ENCODE measurements around the gene PCDHGA4.

The PCDHGA4 gene

GRCh38 chr5:141359790-141360426, 5.1 kb downstream of the PCDHGA4 start, which contains the start of gene PCDHGB2:
TSS of gene PCDHGB2 (plus strand) at chr5:141359994. CDS start at chr5:141360136, 142 bp downstream.
- DNase-seq (peak; percentile 37), ATAC-seq (ENCODE audit: insufficient read depth, low read depth) (peak; percentile 74)
- TF ChIP-seq EZH2 (IDR thresholded peaks at IDR 0.05; ENCODE audit: borderline replicate concordance, low read depth, low read length, severe bottlenecking) (no peak), CTCF (IDR thresholded peaks at IDR 0.05; ENCODE audit: borderline replicate concordance, extremely low read depth, low read length, poor library complexity, severe bottlenecking) (peak; percentile 63)
- Histone ChIP-seq H3K27me3 (ENCODE audit: insufficient read depth, low read length, poor library complexity) (no peaks in the 10 kb centered on the region), H3K27ac (ENCODE audit: low read length) (no peak within 1 kb of the TSS), H3K36me3 (ENCODE audit: insufficient read depth, low read length) (no peaks in the 10 kb centered on the region), H4K20me1 (ENCODE audit: insufficient read depth, low read length) (no peaks in the 10 kb centered on the region), H3K4me2 (ENCODE audit: insufficient read depth, low read length) (peak within 1 kb of the TSS; percentile 33; the same call in 1 of the 2 replicates), H3K9ac (ENCODE audit: low read depth, low read length) (no peak within 1 kb of the TSS), H3K4me3 (ENCODE audit: low read depth in 1 of 2, low read length in 2 of 2) (peak within 1 kb of the TSS in 1 of 2 experiments; percentile 30; a peak in 1 of 4 replicates), H2AFZ (ENCODE audit: low read depth, low read length) (peak within 1 kb of the TSS; percentile 53), H3K79me2 (ENCODE audit: insufficient read depth, low read length) (no peaks in the 10 kb centered on the region), H3K9me3 (ENCODE audit: insufficient read depth, low read length, severe bottlenecking) (no peaks in the 10 kb centered on the region), H3K4me1 (ENCODE audit: insufficient read depth, low read length) (peaks cover 3% of the 10 kb centered on the region; the same call in 1 of the 2 replicates)

GRCh38 chr5:141360685-141361084, 5.9 kb downstream of the PCDHGA4 start:
- TF ChIP-seq EZH2 (IDR thresholded peaks at IDR 0.05; ENCODE audit: borderline replicate concordance, low read depth, low read length, severe bottlenecking): no peak
- TF ChIP-seq CTCF (IDR thresholded peaks at IDR 0.05; ENCODE audit: borderline replicate concordance, extremely low read depth, low read length, poor library complexity, severe bottlenecking): no peak
- Histone ChIP-seq H2AFZ (ENCODE audit: low read depth, low read length) (no peak overlapping the region), H3K4me3 (ENCODE audit: low read depth in 1 of 2, low read length in 2 of 2) (no peak overlapping the region), H4K20me1 (ENCODE audit: insufficient read depth, low read length) (no peaks in the 10 kb centered on the region), H3K9ac (ENCODE audit: low read depth, low read length) (no peak overlapping the region), H3K9me3 (ENCODE audit: insufficient read depth, low read length, severe bottlenecking) (no peaks in the 10 kb centered on the region), H3K36me3 (ENCODE audit: insufficient read depth, low read length) (no peaks in the 10 kb centered on the region), H3K4me1 (ENCODE audit: insufficient read depth, low read length) (peaks cover 3% of the 10 kb centered on the region; the same call in 1 of the 2 replicates), H3K4me2 (ENCODE audit: insufficient read depth, low read length) (no peak overlapping the region), H3K27ac (ENCODE audit: low read length) (no peak overlapping the region), H3K79me2 (ENCODE audit: insufficient read depth, low read length) (no peaks in the 10 kb centered on the region), H3K27me3 (ENCODE audit: insufficient read depth, low read length, poor library complexity) (no peaks in the 10 kb centered on the region)
- no peak for DNase-seq
- ATAC-seq (ENCODE audit: insufficient read depth, low read depth): no peak

- peaks cover 3% of the 10 kb centered on the region; the same call in 1 of the 2 replicates for H3K4me1 ChIP-seq (ENCODE audit: insufficient read depth, low read length)
- no peaks in the 10 kb centered on the region for H3K36me3 ChIP-seq (ENCODE audit: insufficient read depth, low read length)
- ATAC-seq (ENCODE audit: insufficient read depth, low read depth) (no peak), DNase-seq (no peak)
- no peak overlapping the region for H3K4me2 ChIP-seq (ENCODE audit: insufficient read depth, low read length)
- no peaks in the 10 kb centered on the region for H3K79me2 ChIP-seq (ENCODE audit: insufficient read depth, low read length)
- H3K27ac ChIP-seq (ENCODE audit: low read length): no peak overlapping the region
- no peak overlapping the region for H2AFZ ChIP-seq (ENCODE audit: low read depth, low read length)
- no peaks in the 10 kb centered on the region for H3K27me3 ChIP-seq (ENCODE audit: insufficient read depth, low read length, poor library complexity)
- no peaks in the 10 kb centered on the region for H4K20me1 ChIP-seq (ENCODE audit: insufficient read depth, low read length)
- H3K9me3 ChIP-seq (ENCODE audit: insufficient read depth, low read length, severe bottlenecking): no peaks in the 10 kb centered on the region
- no peak overlapping the region for H3K9ac ChIP-seq (ENCODE audit: low read depth, low read length)
- TF ChIP-seq CTCF (IDR thresholded peaks at IDR 0.05; ENCODE audit: borderline replicate concordance, extremely low read depth, low read length, poor library complexity, severe bottlenecking) (no peak), EZH2 (IDR thresholded peaks at IDR 0.05; ENCODE audit: borderline replicate concordance, low read depth, low read length, severe bottlenecking) (no peak)
- H3K4me3 ChIP-seq (ENCODE audit: low read depth in 1 of 2, low read length in 2 of 2): no peak overlapping the region
Observed at GRCh38 chr5:141362719-141363118, 7.9 kb downstream of the PCDHGA4 start.

Data from DND-41 (cell line).